ENCODE results near the gene CACNA1C. TPM values are rescaled to one million over a fixed set of nuclear protein-coding genes. Genes with fewer than 3 reads are reported as not detected.

CACNA1C gene
- polyA plus RNA-seq, 4 donors: 0.67 to 2.5 (median 2.0) TPM

GRCh38 chr12:2649201-2650030, 596.6 kb downstream of the CACNA1C start:
- Histone ChIP-seq H3K36me3 (ENCODE audit: control insufficient read depth in 3 of 3, insufficient read depth in 2 of 3, low read depth in 1 of 3, low read length in 3 of 3) (no peaks in the 10 kb centered on the region), H3K4me3 (ENCODE audit: low read depth in 1 of 3, low read length in 3 of 3) (no peak overlapping the region), H3K27ac (ENCODE audit: low read depth in 1 of 3, low read length in 2 of 3) (no peak overlapping the region), H3K4me1 (ENCODE audit: control insufficient read depth in 3 of 3, insufficient read depth in 2 of 3, low read depth in 1 of 3, low read length in 2 of 3) (no peaks in the 10 kb centered on the region), H3K9me3 (ENCODE audit: control insufficient read depth in 2 of 2, insufficient read depth in 1 of 2, low read depth in 1 of 2, low read length in 1 of 2) (no peaks in the 10 kb centered on the region), H3K27me3 (ENCODE audit: control insufficient read depth in 3 of 3, insufficient read depth in 3 of 3, low read length in 3 of 3) (peaks cover 0 to 6% (median 0%) of the 10 kb centered on the region in 3 donors)
- DNase-seq (no peak), FAIRE-seq (no peak)
- WGBS, 3 donors: 73 to 84% (median 75%) methylated on average over 16 of the region's 16 CpGs

DNA sequence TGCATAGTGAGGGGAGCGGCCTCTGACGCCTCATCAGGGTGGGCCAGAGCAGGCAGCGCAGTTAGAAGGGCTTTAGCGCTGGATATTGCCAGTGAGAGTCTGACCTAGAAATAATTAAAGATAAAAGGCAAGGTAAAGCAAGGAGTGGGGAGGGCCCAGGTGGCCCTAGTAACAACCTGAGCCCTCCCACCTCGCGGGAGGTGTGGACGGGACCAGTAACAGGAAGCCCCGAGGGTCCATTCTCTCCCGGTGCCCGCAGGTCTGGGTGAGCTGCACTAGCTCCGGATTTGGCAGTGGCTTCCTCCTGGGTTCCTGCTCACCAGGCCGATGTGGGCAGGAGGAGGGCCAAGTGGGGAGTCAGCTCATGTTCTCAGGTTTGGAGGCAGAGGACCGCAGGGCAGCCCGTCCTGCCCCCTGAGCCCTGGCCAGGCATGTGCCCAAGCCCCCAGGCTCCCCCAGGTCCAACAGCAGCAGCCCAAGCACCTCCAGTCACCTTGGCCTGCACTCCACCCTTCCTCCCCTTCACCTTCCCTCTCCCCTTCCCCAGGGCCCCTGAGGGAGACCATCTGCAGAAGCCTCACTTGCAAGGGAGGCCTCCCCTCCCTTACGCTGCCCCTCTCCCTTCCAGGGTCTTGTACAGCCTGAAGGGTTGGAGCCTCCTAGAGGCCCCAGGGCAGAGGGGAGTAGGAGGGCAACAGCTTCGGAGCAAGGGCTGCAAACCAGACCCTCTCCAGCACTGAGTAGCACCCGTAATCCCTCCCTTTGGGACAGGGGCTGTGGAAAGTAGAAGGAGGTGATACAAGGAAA, 597.7 kb downstream of the CACNA1C start:
- H3K27ac ChIP-seq (ENCODE audit: low read depth in 1 of 3, low read length in 2 of 3): no peak overlapping the region
- WGBS, 3 donors: 62 to 63% (median 62%) methylated on average over 16 to 17 of the region's 17 CpGs
- FAIRE-seq (no peak), DNase-seq (no peak)
- no peaks in the 10 kb centered on the region for H3K36me3 ChIP-seq (ENCODE audit: control insufficient read depth in 3 of 3, insufficient read depth in 2 of 3, low read depth in 1 of 3, low read length in 3 of 3)
- peaks cover 0 to 3% (median 0%) of the 10 kb centered on the region in 3 donors for H3K27me3 ChIP-seq (ENCODE audit: control insufficient read depth in 3 of 3, insufficient read depth in 3 of 3, low read length in 3 of 3)
- no peaks in the 10 kb centered on the region for H3K9me3 ChIP-seq (ENCODE audit: control insufficient read depth in 2 of 2, insufficient read depth in 1 of 2, low read depth in 1 of 2, low read length in 1 of 2)
- H3K4me3 ChIP-seq (ENCODE audit: low read depth in 1 of 3, low read length in 3 of 3): no peak overlapping the region
- no peaks in the 10 kb centered on the region for H3K4me1 ChIP-seq (ENCODE audit: control insufficient read depth in 3 of 3, insufficient read depth in 2 of 3, low read depth in 1 of 3, low read length in 2 of 3)

DNA sequence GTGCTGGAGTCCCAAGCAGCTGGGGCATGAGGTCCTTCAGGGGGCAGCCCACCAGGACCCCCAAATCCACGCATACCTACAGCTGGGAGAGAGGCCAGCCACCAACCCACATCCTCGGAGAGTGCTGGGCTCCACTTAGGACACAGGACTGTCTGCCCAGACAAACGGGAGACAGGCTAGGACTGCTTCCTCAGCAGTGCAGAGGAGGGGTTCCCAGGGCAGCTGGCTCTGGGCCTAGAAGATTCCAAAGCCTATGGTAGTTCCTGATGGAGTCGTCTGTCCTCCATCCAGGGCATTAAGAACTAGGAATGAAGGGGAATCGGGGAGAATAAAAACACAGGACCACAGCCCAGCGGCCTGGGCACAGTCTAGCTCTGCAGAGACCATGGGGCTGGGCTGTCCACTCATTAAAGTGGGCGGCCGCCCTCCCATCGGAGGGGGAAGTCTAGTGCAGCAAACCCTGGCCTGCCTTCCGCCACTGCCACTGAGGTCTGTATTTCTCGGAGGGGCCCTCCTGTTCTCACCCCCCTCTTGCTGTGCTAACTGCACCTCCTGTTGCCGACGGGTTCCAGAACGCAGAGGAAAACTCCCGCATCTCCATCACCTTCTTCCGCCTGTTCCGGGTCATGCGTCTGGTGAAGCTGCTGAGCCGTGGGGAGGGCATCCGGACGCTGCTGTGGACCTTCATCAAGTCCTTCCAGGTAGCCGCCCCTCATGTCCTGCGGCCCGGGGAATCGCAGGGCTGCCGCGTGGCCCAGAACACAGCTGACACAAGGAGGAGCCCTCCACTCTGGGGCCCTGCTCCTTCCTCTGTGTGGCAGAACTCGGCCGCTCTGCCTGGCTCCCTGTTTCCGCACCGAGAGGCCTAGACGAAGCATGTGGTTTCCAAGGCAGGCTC, 598.5 kb downstream of the CACNA1C start:
- no peak for FAIRE-seq
- no peaks in the 10 kb centered on the region for H3K9me3 ChIP-seq (ENCODE audit: control insufficient read depth in 2 of 2, insufficient read depth in 1 of 2, low read depth in 1 of 2, low read length in 1 of 2)
- no peaks in the 10 kb centered on the region for H3K4me1 ChIP-seq (ENCODE audit: control insufficient read depth in 3 of 3, insufficient read depth in 2 of 3, low read depth in 1 of 3, low read length in 2 of 3)
- no peaks in the 10 kb centered on the region for H3K36me3 ChIP-seq (ENCODE audit: control insufficient read depth in 3 of 3, insufficient read depth in 2 of 3, low read depth in 1 of 3, low read length in 3 of 3)
- no peak for DNase-seq
- WGBS, 3 donors: 82 to 83% (median 82%) methylated on average over 32 of the region's 32 CpGs
- peaks cover 0 to 3% (median 0%) of the 10 kb centered on the region in 3 donors for H3K27me3 ChIP-seq (ENCODE audit: control insufficient read depth in 3 of 3, insufficient read depth in 3 of 3, low read length in 3 of 3)
- no peak overlapping the region for H3K27ac ChIP-seq (ENCODE audit: low read depth in 1 of 3, low read length in 2 of 3)
- no peak overlapping the region for H3K4me3 ChIP-seq (ENCODE audit: low read depth in 1 of 3, low read length in 3 of 3)

DNA sequence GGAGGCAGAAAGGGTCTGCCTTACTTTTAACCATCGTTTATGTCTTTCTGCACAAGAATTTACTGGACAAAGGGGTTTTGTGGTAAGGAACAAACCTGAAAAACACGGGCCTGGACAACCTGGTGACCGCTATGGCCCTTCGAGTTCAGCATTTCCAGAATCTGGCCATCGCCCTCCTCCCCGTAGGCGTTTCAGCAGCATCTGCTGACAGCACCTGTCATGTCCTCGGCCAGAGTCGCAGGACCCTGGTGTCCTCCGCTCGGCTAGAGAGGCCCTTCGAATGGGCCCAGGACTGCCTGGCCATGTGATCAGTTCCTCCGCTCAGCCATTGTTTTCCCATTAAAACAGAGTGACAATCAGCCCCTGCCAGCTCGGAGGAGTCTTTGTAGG, 599.2 kb downstream of the CACNA1C start:
- Histone ChIP-seq H3K9me3 (ENCODE audit: control insufficient read depth in 2 of 2, insufficient read depth in 1 of 2, low read depth in 1 of 2, low read length in 1 of 2) (no peaks in the 10 kb centered on the region), H3K27ac (ENCODE audit: low read depth in 1 of 3, low read length in 2 of 3) (no peak overlapping the region), H3K4me3 (ENCODE audit: low read depth in 1 of 3, low read length in 3 of 3) (no peak overlapping the region), H3K4me1 (ENCODE audit: control insufficient read depth in 3 of 3, insufficient read depth in 2 of 3, low read depth in 1 of 3, low read length in 2 of 3) (no peaks in the 10 kb centered on the region), H3K27me3 (ENCODE audit: control insufficient read depth in 3 of 3, insufficient read depth in 3 of 3, low read length in 3 of 3) (peaks cover 0 to 3% (median 0%) of the 10 kb centered on the region in 3 donors), H3K36me3 (ENCODE audit: control insufficient read depth in 3 of 3, insufficient read depth in 2 of 3, low read depth in 1 of 3, low read length in 3 of 3) (no peaks in the 10 kb centered on the region)
- no peak for FAIRE-seq
- no peak for DNase-seq
- 90 to 94% (median 90%) methylated on average over 14 of the region's 14 CpGs for WGBS, 3 donors

DNA sequence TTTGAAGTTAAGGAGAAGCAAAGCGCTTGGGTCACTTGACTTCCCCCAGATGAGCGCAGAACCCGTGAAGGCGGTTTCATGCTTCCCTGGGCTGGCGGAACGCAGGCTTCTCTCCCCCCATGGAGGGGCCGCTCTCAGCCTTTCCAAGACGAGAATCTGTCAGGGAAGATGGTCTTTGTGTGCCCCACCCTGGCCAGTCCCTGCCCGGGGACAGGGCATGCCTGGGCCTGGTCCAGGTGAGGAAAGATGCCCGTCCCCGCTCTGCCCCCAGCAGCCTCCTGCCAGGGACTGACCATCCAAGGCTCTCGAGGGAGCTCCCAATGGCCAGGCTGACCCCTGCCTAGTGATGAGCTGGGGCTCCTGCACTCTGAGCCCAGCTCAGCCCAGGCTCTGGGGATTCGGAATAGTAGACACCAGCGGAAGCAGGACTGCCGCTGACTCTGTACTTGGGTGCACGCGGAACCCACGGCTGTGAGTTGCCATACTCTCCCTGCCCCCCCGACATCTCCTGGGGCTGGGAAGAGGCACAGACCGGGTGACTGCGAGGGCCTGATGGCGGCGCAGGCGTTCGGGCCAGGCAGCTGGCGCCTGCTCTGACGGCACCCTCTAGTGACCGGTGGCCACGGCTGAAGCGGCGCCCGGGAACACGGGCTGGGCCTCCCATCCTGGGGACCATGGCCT, 599.8 kb downstream of the CACNA1C start:
- FAIRE-seq: no peak
- H3K27me3 ChIP-seq (ENCODE audit: control insufficient read depth in 3 of 3, insufficient read depth in 3 of 3, low read length in 3 of 3): peaks cover 0 to 3% (median 0%) of the 10 kb centered on the region in 3 donors
- no peaks in the 10 kb centered on the region for H3K9me3 ChIP-seq (ENCODE audit: control insufficient read depth in 2 of 2, insufficient read depth in 1 of 2, low read depth in 1 of 2, low read length in 1 of 2)
- H3K27ac ChIP-seq (ENCODE audit: low read depth in 1 of 3, low read length in 2 of 3): no peak overlapping the region
- H3K4me3 ChIP-seq (ENCODE audit: low read depth in 1 of 3, low read length in 3 of 3): no peak overlapping the region
- no peaks in the 10 kb centered on the region for H3K36me3 ChIP-seq (ENCODE audit: control insufficient read depth in 3 of 3, insufficient read depth in 2 of 3, low read depth in 1 of 3, low read length in 3 of 3)
- 84 to 88% (median 86%) methylated on average over 33 of the region's 33 CpGs for WGBS, 3 donors
- H3K4me1 ChIP-seq (ENCODE audit: control insufficient read depth in 3 of 3, insufficient read depth in 2 of 3, low read depth in 1 of 3, low read length in 2 of 3): no peaks in the 10 kb centered on the region
- DNase-seq: no peak

- Histone ChIP-seq H3K27me3 (ENCODE audit: control insufficient read depth in 3 of 3, insufficient read depth in 3 of 3, low read length in 3 of 3) (peaks cover 0 to 3% (median 0%) of the 10 kb centered on the region in 3 donors), H3K9me3 (ENCODE audit: control insufficient read depth in 2 of 2, insufficient read depth in 1 of 2, low read depth in 1 of 2, low read length in 1 of 2) (no peaks in the 10 kb centered on the region), H3K4me3 (ENCODE audit: low read depth in 1 of 3, low read length in 3 of 3) (no peak overlapping the region), H3K36me3 (ENCODE audit: control insufficient read depth in 3 of 3, insufficient read depth in 2 of 3, low read depth in 1 of 3, low read length in 3 of 3) (no peaks in the 10 kb centered on the region), H3K27ac (ENCODE audit: low read depth in 1 of 3, low read length in 2 of 3) (no peak overlapping the region), H3K4me1 (ENCODE audit: control insufficient read depth in 3 of 3, insufficient read depth in 2 of 3, low read depth in 1 of 3, low read length in 2 of 3) (no peaks in the 10 kb centered on the region)
- FAIRE-seq (no peak), DNase-seq (no peak)
- 93 to 94% (median 93%) methylated on average over 22 of the region's 22 CpGs for WGBS, 3 donors
These were observed 600.7 kb downstream of the CACNA1C start for GRCh38 chr12:2653461-2653965.

DNA sequence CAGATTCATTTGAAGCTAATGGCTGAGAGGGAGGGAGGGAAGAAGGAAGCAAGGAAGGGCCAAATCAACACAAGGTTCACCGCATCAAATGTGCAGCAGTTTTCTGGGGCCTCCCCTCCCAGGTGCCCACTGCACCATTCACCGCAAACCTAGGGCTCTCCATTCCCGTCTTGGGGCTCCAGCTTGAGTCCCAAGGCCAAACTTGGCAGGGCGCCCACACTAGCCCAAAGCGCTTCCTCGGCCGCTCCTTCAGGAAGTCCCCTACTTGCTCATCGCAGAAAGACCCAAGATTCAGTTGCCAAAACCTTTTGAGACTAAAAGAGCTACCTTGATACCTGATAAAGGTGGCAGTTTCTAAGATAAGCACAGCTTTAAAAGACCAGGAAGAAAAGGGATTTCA, 601.5 kb downstream of the CACNA1C start:
- Histone ChIP-seq H3K36me3 (ENCODE audit: control insufficient read depth in 3 of 3, insufficient read depth in 2 of 3, low read depth in 1 of 3, low read length in 3 of 3) (no peaks in the 10 kb centered on the region), H3K9me3 (ENCODE audit: control insufficient read depth in 2 of 2, insufficient read depth in 1 of 2, low read depth in 1 of 2, low read length in 1 of 2) (no peaks in the 10 kb centered on the region), H3K27ac (ENCODE audit: low read depth in 1 of 3, low read length in 2 of 3) (no peak overlapping the region), H3K27me3 (ENCODE audit: control insufficient read depth in 3 of 3, insufficient read depth in 3 of 3, low read length in 3 of 3) (peaks cover 0 to 3% (median 0%) of the 10 kb centered on the region in 3 donors), H3K4me3 (ENCODE audit: low read depth in 1 of 3, low read length in 3 of 3) (no peak overlapping the region), H3K4me1 (ENCODE audit: control insufficient read depth in 3 of 3, insufficient read depth in 2 of 3, low read depth in 1 of 3, low read length in 2 of 3) (no peaks in the 10 kb centered on the region)
- DNase-seq: no peak
- no peak for FAIRE-seq
- 81 to 88% (median 81%) methylated on average over 7 to 8 of the region's 8 CpGs for WGBS, 3 donors
